OCI-LY3 (cell line): ENCODE measurements around the gene GP2.
A peak's percentile ranks its signal among the peaks of the same experiment; 100 is the strongest.

Experiments
- H2AFZ ChIP-seq: fragments of 200-600, 300-600 bp; shearing (Covaris generic); 2 replicates; pipeline ENCODE4 v1.6.0; 2014; ENCODE audit warnings: antibody characterized with exemption, low read depth, low read length
- H3K27ac ChIP-seq: fragments of 200-600, 300-600 bp; sonication (generic); 2 replicates; pipeline ENCODE4 v1.5.1; 2014; ENCODE audit warnings: mild to moderate bottlenecking, low read length, moderate library complexity, mixed read lengths
- H3K27me3 ChIP-seq: fragments of 200-600, 300-600 bp; sonication (generic); 2 replicates; pipeline ENCODE4 v1.6.1; 2014; ENCODE audit warnings: low read depth, low read length, mixed read lengths
- H3K36me3 ChIP-seq: fragments of 200-600, 300-600 bp; sonication (generic); replicated peaks from 2 replicates; pipeline ENCODE3; 2014; ENCODE audit warnings: low read depth, low read length, mixed read lengths
- H3K4me1 ChIP-seq: fragments of 300-600, 200-600 bp; sonication (generic); 2 replicates; pipeline ENCODE4 v1.6.1; 2014; ENCODE audit warnings: low read length, mixed read lengths
- H3K4me2 ChIP-seq: fragments of 200-600, 300-600 bp; sonication (generic); 2 replicates; pipeline ENCODE4 v1.6.1; 2014; ENCODE audit warnings: low read length, mixed read lengths
- H3K4me3 ChIP-seq: fragments of 300-600, 200-600 bp; sonication (generic); 2 replicates; pipeline ENCODE4 v1.5.1; 2014; ENCODE audit warnings: antibody characterized with exemption, mild to moderate bottlenecking, low read length, moderate library complexity
- H3K79me2 ChIP-seq: fragments of 300-600, 200-600 bp; shearing (Covaris generic); 2 replicates; pipeline ENCODE4 v1.6.1; 2014; ENCODE audit warnings: mild to moderate bottlenecking, low read length, mixed read lengths
- H3K9ac ChIP-seq: fragments of 300-600, 200-600 bp; shearing (Covaris generic); 2 replicates; pipeline ENCODE4 v1.6.0; 2014; ENCODE audit warnings: mild to moderate bottlenecking, low read length, moderate library complexity
- H3K9me3 ChIP-seq: fragments of 200-600, 300-600 bp; shearing (Covaris generic); 2 replicates; pipeline ENCODE4 v1.6.1; 2014; ENCODE audit warnings: low read length, mixed read lengths; ENCODE audit not compliant: insufficient read depth
- H4K20me1 ChIP-seq: fragments of 200-600, 300-600 bp; sonication (generic); 2 replicates; pipeline ENCODE4 v1.6.1; 2016; ENCODE audit warnings: low read length, mixed read lengths; ENCODE audit not compliant: insufficient read depth
- CTCF ChIP-seq: fragments of 200-600, 300-600 bp; sonication (generic); IDR thresholded peaks from 2 replicates; pipeline ENCODE4 v1.5.1; 2014; ENCODE audit warnings: antibody characterized with exemption, low read length, low read depth
- EZH2phosphoT487 ChIP-seq: fragments of 200-600 bp; shearing (Covaris generic); IDR thresholded peaks from 2 replicates; pipeline ENCODE4 v1.6.1; 2018; ENCODE audit warnings: antibody characterized with exemption, mixed run types, low read depth

GP2 gene

GRCh38 chr16:20310421-20311395 is 16.6 kb downstream of the GP2 start:
- Histone ChIP-seq H3K79me2 (no peaks in the 10 kb centered on the region), H3K9ac (no peak overlapping the region), H3K4me2 (no peak overlapping the region), H3K4me3 (no peak overlapping the region), H3K9me3 (no peaks in the 10 kb centered on the region), H3K4me1 (peaks cover 7% of the 10 kb centered on the region), H4K20me1 (no peaks in the 10 kb centered on the region), H2AFZ (no peak overlapping the region), H3K36me3 (no peaks in the 10 kb centered on the region), H3K27me3 (peaks cover 31% of the 10 kb centered on the region), H3K27ac (no peak overlapping the region)
- no peak for TF ChIP-seq EZH2phosphoT487
- TF ChIP-seq CTCF: no peak

- Histone ChIP-seq H3K9ac (no peak overlapping the region), H3K27me3 (peaks cover 34% of the 10 kb centered on the region), H3K9me3 (no peaks in the 10 kb centered on the region), H3K4me1 (peaks cover 7% of the 10 kb centered on the region), H3K27ac (no peak overlapping the region), H2AFZ (no peak overlapping the region), H3K4me3 (no peak overlapping the region), H3K36me3 (no peaks in the 10 kb centered on the region), H4K20me1 (no peaks in the 10 kb centered on the region), H3K79me2 (no peaks in the 10 kb centered on the region), H3K4me2 (0 out of 2 replicates have a peak overlapping the region, but pooled peaks have one; percentile 12)
- no peak for TF ChIP-seq CTCF
- no peak for TF ChIP-seq EZH2phosphoT487
Observed at GRCh38 chr16:20309786-20310185, 17.5 kb downstream of the GP2 start.

GRCh38 chr16:20308801-20309590 is 18.3 kb downstream of the GP2 start:
- H3K9me3 ChIP-seq: no peaks in the 10 kb centered on the region
- H3K27ac ChIP-seq: no peak overlapping the region
- H3K4me3 ChIP-seq: no peak overlapping the region
- H3K36me3 ChIP-seq: no peaks in the 10 kb centered on the region
- TF ChIP-seq EZH2phosphoT487: no peak
- no peak for TF ChIP-seq CTCF
- no peaks in the 10 kb centered on the region for H3K79me2 ChIP-seq
- peaks cover 29% of the 10 kb centered on the region for H3K27me3 ChIP-seq
- no peak overlapping the region for H2AFZ ChIP-seq
- H3K4me2 ChIP-seq: 0 out of 2 replicates have a peak overlapping the region, but pooled peaks have one; percentile 12
- H3K4me1 ChIP-seq: peaks cover 7% of the 10 kb centered on the region
- no peaks in the 10 kb centered on the region for H4K20me1 ChIP-seq
- no peak overlapping the region for H3K9ac ChIP-seq

- Histone ChIP-seq H3K27ac (no peak overlapping the region), H3K27me3 (peaks cover 30% of the 10 kb centered on the region)
Observed at GRCh38 chr16:20308266-20308665, 19.0 kb downstream of the GP2 start.

More at GRCh38 chr16:20308266-20308665, 19.0 kb downstream of the GP2 start:
- Histone ChIP-seq H3K9me3 (no peaks in the 10 kb centered on the region), H4K20me1 (no peaks in the 10 kb centered on the region), H3K36me3 (no peaks in the 10 kb centered on the region), H2AFZ (no peak overlapping the region), H3K4me1 (peaks cover 12% of the 10 kb centered on the region), H3K79me2 (no peaks in the 10 kb centered on the region), H3K4me2 (no peak overlapping the region), H3K4me3 (no peak overlapping the region), H3K9ac (no peak overlapping the region)
- TF ChIP-seq EZH2phosphoT487: no peak
- TF ChIP-seq CTCF: no peak
